GM18526 (cell line): ENCODE results near the gene NUDT2.

ENCODE experiments used
- POLR2A ChIP-seq: IDR thresholded peaks from 3 replicates; pipeline ENCODE4 v1.6.1; 2011; ENCODE audit not compliant: insufficient read length; ENCODE audit errors: extremely low read depth

NUDT2 gene

GRCh38 chr9:34378376-34379060 lies 49.1 kb downstream of the NUDT2 start:
- TF ChIP-seq POLR2A, result no peak

GRCh38 chr9:34379334-34380033 lies 50.1 kb downstream of the NUDT2 start:
- TF ChIP-seq POLR2A, result no peak

- no peak for TF ChIP-seq POLR2A
These were observed 50.7 kb downstream of the NUDT2 start for GRCh38 chr9:34380034-34380510.

- no peak for TF ChIP-seq POLR2A
These were observed 51.3 kb downstream of the NUDT2 start for GRCh38 chr9:34380511-34381315.

DNA sequence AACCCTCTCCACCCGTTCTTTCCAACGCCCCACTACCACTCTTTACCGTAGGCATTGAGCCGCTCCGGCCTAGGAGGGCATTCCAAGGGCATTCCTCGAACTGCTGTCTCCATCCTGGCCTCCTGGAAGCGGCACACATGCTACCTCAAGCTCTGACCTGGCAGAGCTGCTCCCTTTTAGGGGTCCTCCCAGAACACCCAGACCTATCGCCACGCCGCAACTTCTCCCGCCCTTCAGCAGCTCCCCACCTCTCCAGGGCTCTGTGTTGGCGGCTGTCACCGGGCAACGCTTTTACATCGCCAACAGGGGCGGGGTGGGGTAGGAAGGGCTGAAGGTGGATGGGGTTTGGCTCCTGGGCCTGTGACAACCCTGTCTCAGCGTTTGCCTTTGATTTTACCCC lies 52.0 kb downstream of the NUDT2 start:
- no peak for TF ChIP-seq POLR2A

- no peak for TF ChIP-seq POLR2A
These were observed 52.7 kb downstream of the NUDT2 start for GRCh38 chr9:34382054-34382453.

DNA sequence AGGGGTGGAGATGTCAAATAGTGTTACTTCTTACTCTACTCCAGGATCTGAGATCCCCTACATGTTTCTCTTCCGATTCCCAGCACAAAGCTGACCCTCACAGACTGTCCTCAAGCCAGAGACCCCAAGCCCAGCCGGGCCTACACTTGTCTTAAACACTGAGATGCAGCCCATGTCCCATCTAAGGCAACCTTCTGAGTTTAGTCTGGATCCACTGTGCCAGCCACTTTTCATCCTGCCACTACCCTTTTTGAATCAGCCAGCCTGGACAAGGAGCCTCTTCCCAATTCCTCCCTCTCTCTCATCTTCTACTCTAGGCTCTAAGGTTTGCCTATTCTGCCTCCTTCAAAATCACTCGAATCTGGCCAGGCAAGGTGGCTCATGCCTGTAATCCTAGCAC lies 53.5 kb downstream of the NUDT2 start:
- no peak for TF ChIP-seq POLR2A

- no peak for TF ChIP-seq POLR2A
These were observed 54.5 kb downstream of the NUDT2 start for GRCh38 chr9:34383904-34384303.

DNA sequence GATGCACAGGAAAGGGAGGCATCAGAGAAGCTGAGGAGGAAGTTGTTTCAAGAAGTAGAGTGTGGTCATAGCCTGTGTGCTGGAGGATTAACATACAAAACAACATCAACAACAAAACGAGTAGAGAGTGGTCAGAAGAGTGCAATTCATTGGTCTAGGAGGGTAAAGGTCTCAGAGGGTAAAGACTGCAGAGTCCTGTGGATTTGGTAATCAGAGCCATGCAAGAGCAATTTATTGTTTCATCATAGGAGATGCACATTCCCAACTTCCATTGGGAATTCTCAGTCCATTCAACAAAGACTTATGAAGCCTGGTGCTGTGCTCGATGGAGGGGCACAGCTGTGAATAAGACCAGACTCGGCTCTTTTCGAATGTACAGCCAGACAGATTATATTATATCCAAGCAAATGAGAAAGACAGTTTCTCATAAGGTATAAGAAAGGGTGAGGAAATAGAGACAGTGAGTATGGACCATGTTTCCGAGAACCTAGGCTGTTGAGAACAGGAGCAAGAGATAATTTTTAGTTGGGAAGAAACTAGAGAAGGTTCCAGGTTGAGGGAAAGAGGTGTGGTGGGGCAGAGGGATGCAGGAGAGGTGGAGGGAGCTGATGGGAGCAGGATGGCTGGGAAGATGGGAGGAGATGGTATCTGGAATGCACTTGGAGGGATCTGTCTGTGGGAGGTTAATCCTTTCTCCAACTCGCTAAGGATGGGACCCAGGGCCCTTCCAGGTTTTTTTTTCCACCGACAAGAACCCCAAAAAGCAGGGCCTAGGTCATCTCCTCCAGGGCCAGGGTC lies 55.2 kb downstream of the NUDT2 start:
- TF ChIP-seq POLR2A, result no peak

DNA sequence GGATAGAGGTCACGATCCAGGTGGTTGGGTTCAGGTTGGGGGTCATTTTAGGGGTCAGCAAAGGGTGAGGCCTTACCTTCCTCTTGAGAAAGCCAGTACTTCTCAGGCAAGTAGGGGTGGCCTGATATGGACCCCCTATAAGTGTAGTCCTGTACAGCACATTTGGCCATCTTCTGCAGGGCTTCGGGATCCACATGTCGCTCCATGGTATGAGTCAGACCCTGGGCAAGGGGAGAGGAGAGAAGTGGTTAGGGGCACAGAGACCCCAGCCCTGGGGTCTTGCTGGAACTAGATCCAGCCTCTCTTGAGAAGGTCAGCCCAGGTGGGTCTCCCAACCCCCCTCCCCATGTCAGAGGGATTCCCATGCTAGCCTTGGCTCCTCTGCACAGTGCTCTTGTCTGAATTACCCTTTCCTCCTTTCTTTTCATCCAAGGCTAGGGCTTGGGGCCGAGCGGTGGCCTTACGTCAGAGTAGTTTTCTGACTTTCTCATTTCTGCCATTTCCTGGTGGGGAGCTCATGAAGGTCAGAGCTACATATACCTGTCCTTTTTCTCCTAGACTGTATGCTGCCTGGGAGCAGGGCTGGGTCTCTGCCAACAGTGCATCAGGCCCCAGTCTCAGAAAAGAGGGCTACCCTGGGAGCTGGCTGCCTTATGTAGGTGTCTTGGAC lies 56.3 kb downstream of the NUDT2 start:
- no peak for TF ChIP-seq POLR2A

- TF ChIP-seq POLR2A, result no peak
These were observed 57.3 kb downstream of the NUDT2 start for GRCh38 chr9:34386656-34387055.

- no peak for TF ChIP-seq POLR2A
These were observed 57.9 kb downstream of the NUDT2 start for GRCh38 chr9:34387239-34387638.

- no peak for TF ChIP-seq POLR2A
These were observed 63.1 kb downstream of the NUDT2 start for GRCh38 chr9:34392511-34392910.
